Measurements from ENCODE around the gene GPRASP2.
"Not testable (repeated sequence)": the region's sequence is repeated elsewhere in the genome, so short reads cannot be mapped to it uniquely, and the experiment has no call there.

GPRASP2 gene
- total RNA-seq, result 1.4 to 8.5 (median 1.5) reads per million in 3 donors

GRCh38 chrX:102712216-102712966, at the start of gene GPRASP2:
TSS of gene GPRASP2 (plus strand) at chrX:102712448. CDS start at chrX:102714870, 2,422 bp downstream.
- no peaks in the 10 kb centered on the region for H3K36me3 ChIP-seq (ENCODE audit: control insufficient read depth, insufficient read depth, low read length)
- DNase-seq, result no peak
- no peaks in the 10 kb centered on the region for H3K9me3 ChIP-seq (ENCODE audit: control insufficient read depth, low read length)
- peak within 1 kb of the TSS; percentile 55 for H3K4me3 ChIP-seq (ENCODE audit: insufficient read depth, low read depth, low read length, poor library complexity, severe bottlenecking)
- no peak within 1 kb of the TSS for H3K27ac ChIP-seq (ENCODE audit: insufficient read depth, low read length, poor library complexity, severe bottlenecking)
- H3K4me1 ChIP-seq (ENCODE audit: control insufficient read depth, insufficient read depth, low read length, poor library complexity, severe bottlenecking), result peaks cover 5% of the 10 kb centered on the region
- H3K27me3 ChIP-seq (replicated peaks; ENCODE audit: control insufficient read depth, insufficient read depth, low read length, poor library complexity, severe bottlenecking), result peaks cover 3% of the 10 kb centered on the region

GRCh38 chrX:102663820-102664219, 48.4 kb upstream of the GPRASP2 start:
- not testable (repeated sequence) for DNase-seq; H3K27ac ChIP-seq (ENCODE audit: insufficient read depth, low read length, poor library complexity, severe bottlenecking); H3K4me3 ChIP-seq (ENCODE audit: insufficient read depth, low read depth, low read length, poor library complexity, severe bottlenecking); H3K4me1 ChIP-seq (ENCODE audit: control insufficient read depth, insufficient read depth, low read length, poor library complexity, severe bottlenecking); H3K36me3 ChIP-seq (ENCODE audit: control insufficient read depth, insufficient read depth, low read length); H3K9me3 ChIP-seq (ENCODE audit: control insufficient read depth, low read length); H3K27me3 ChIP-seq (replicated peaks; ENCODE audit: control insufficient read depth, insufficient read depth, low read length, poor library complexity, severe bottlenecking)

- not testable (repeated sequence) for H3K4me1 ChIP-seq (ENCODE audit: control insufficient read depth, insufficient read depth, low read length, poor library complexity, severe bottlenecking); H3K4me3 ChIP-seq (ENCODE audit: insufficient read depth, low read depth, low read length, poor library complexity, severe bottlenecking); H3K36me3 ChIP-seq (ENCODE audit: control insufficient read depth, insufficient read depth, low read length); DNase-seq; H3K27me3 ChIP-seq (replicated peaks; ENCODE audit: control insufficient read depth, insufficient read depth, low read length, poor library complexity, severe bottlenecking); H3K9me3 ChIP-seq (ENCODE audit: control insufficient read depth, low read length); H3K27ac ChIP-seq (ENCODE audit: insufficient read depth, low read length, poor library complexity, severe bottlenecking)
Measured at GRCh38 chrX:102667034-102667433, 45.2 kb upstream of the GPRASP2 start.

- Histone ChIP-seq H3K27me3 (replicated peaks; ENCODE audit: control insufficient read depth, insufficient read depth, low read length, poor library complexity, severe bottlenecking) (no peaks in the 10 kb centered on the region), H3K27ac (ENCODE audit: insufficient read depth, low read length, poor library complexity, severe bottlenecking) (no peak overlapping the region), H3K4me3 (ENCODE audit: insufficient read depth, low read depth, low read length, poor library complexity, severe bottlenecking) (no peak overlapping the region), H3K4me1 (ENCODE audit: control insufficient read depth, insufficient read depth, low read length, poor library complexity, severe bottlenecking) (no peaks in the 10 kb centered on the region), H3K9me3 (ENCODE audit: control insufficient read depth, low read length) (no peaks in the 10 kb centered on the region), H3K36me3 (ENCODE audit: control insufficient read depth, insufficient read depth, low read length) (no peaks in the 10 kb centered on the region)
- no peak for DNase-seq
Measured at GRCh38 chrX:102669526-102669925, 42.7 kb upstream of the GPRASP2 start.

- no peaks in the 10 kb centered on the region for H3K27me3 ChIP-seq (replicated peaks; ENCODE audit: control insufficient read depth, insufficient read depth, low read length, poor library complexity, severe bottlenecking)
- no peak for DNase-seq
- no peaks in the 10 kb centered on the region for H3K4me1 ChIP-seq (ENCODE audit: control insufficient read depth, insufficient read depth, low read length, poor library complexity, severe bottlenecking)
- H3K36me3 ChIP-seq (ENCODE audit: control insufficient read depth, insufficient read depth, low read length), result no peaks in the 10 kb centered on the region
- H3K4me3 ChIP-seq (ENCODE audit: insufficient read depth, low read depth, low read length, poor library complexity, severe bottlenecking), result no peak overlapping the region
- H3K9me3 ChIP-seq (ENCODE audit: control insufficient read depth, low read length), result no peaks in the 10 kb centered on the region
- no peak overlapping the region for H3K27ac ChIP-seq (ENCODE audit: insufficient read depth, low read length, poor library complexity, severe bottlenecking)
Measured at GRCh38 chrX:102672856-102673255, 39.4 kb upstream of the GPRASP2 start.

- H3K36me3 ChIP-seq (ENCODE audit: control insufficient read depth, insufficient read depth, low read length); H3K4me3 ChIP-seq (ENCODE audit: insufficient read depth, low read depth, low read length, poor library complexity, severe bottlenecking); H3K9me3 ChIP-seq (ENCODE audit: control insufficient read depth, low read length); H3K27me3 ChIP-seq (replicated peaks; ENCODE audit: control insufficient read depth, insufficient read depth, low read length, poor library complexity, severe bottlenecking); H3K4me1 ChIP-seq (ENCODE audit: control insufficient read depth, insufficient read depth, low read length, poor library complexity, severe bottlenecking); H3K27ac ChIP-seq (ENCODE audit: insufficient read depth, low read length, poor library complexity, severe bottlenecking); DNase-seq: not testable (repeated sequence)
Measured at GRCh38 chrX:102677479-102677878, 34.8 kb upstream of the GPRASP2 start.

GRCh38 chrX:102684772-102685520, 27.3 kb upstream of the GPRASP2 start:
- no peaks in the 10 kb centered on the region for H3K4me1 ChIP-seq (ENCODE audit: control insufficient read depth, insufficient read depth, low read length, poor library complexity, severe bottlenecking)
- H3K27me3 ChIP-seq (replicated peaks; ENCODE audit: control insufficient read depth, insufficient read depth, low read length, poor library complexity, severe bottlenecking), result no peaks in the 10 kb centered on the region
- H3K36me3 ChIP-seq (ENCODE audit: control insufficient read depth, insufficient read depth, low read length), result no peaks in the 10 kb centered on the region
- no peak overlapping the region for H3K27ac ChIP-seq (ENCODE audit: insufficient read depth, low read length, poor library complexity, severe bottlenecking)
- no peak for DNase-seq
- no peaks in the 10 kb centered on the region for H3K9me3 ChIP-seq (ENCODE audit: control insufficient read depth, low read length)
- no peak overlapping the region for H3K4me3 ChIP-seq (ENCODE audit: insufficient read depth, low read depth, low read length, poor library complexity, severe bottlenecking)

GRCh38 chrX:102694749-102695148, 17.5 kb upstream of the GPRASP2 start:
- Histone ChIP-seq H3K4me3 (ENCODE audit: insufficient read depth, low read depth, low read length, poor library complexity, severe bottlenecking) (no peak overlapping the region), H3K27ac (ENCODE audit: insufficient read depth, low read length, poor library complexity, severe bottlenecking) (no peak overlapping the region), H3K9me3 (ENCODE audit: control insufficient read depth, low read length) (no peaks in the 10 kb centered on the region), H3K4me1 (ENCODE audit: control insufficient read depth, insufficient read depth, low read length, poor library complexity, severe bottlenecking) (no peaks in the 10 kb centered on the region), H3K27me3 (replicated peaks; ENCODE audit: control insufficient read depth, insufficient read depth, low read length, poor library complexity, severe bottlenecking) (no peaks in the 10 kb centered on the region), H3K36me3 (ENCODE audit: control insufficient read depth, insufficient read depth, low read length) (no peaks in the 10 kb centered on the region)
- no peak for DNase-seq

GRCh38 chrX:102696306-102696705, 15.9 kb upstream of the GPRASP2 start:
- Histone ChIP-seq H3K36me3 (ENCODE audit: control insufficient read depth, insufficient read depth, low read length) (no peaks in the 10 kb centered on the region), H3K27me3 (replicated peaks; ENCODE audit: control insufficient read depth, insufficient read depth, low read length, poor library complexity, severe bottlenecking) (no peaks in the 10 kb centered on the region), H3K4me3 (ENCODE audit: insufficient read depth, low read depth, low read length, poor library complexity, severe bottlenecking) (no peak overlapping the region), H3K27ac (ENCODE audit: insufficient read depth, low read length, poor library complexity, severe bottlenecking) (no peak overlapping the region), H3K4me1 (ENCODE audit: control insufficient read depth, insufficient read depth, low read length, poor library complexity, severe bottlenecking) (no peaks in the 10 kb centered on the region), H3K9me3 (ENCODE audit: control insufficient read depth, low read length) (no peaks in the 10 kb centered on the region)
- DNase-seq, result no peak

GRCh38 chrX:102697494-102697893, 14.8 kb upstream of the GPRASP2 start:
- H3K27me3 ChIP-seq (replicated peaks; ENCODE audit: control insufficient read depth, insufficient read depth, low read length, poor library complexity, severe bottlenecking), result no peaks in the 10 kb centered on the region
- no peak overlapping the region for H3K27ac ChIP-seq (ENCODE audit: insufficient read depth, low read length, poor library complexity, severe bottlenecking)
- H3K9me3 ChIP-seq (ENCODE audit: control insufficient read depth, low read length), result no peaks in the 10 kb centered on the region
- no peaks in the 10 kb centered on the region for H3K36me3 ChIP-seq (ENCODE audit: control insufficient read depth, insufficient read depth, low read length)
- no peak overlapping the region for H3K4me3 ChIP-seq (ENCODE audit: insufficient read depth, low read depth, low read length, poor library complexity, severe bottlenecking)
- no peak for DNase-seq
- H3K4me1 ChIP-seq (ENCODE audit: control insufficient read depth, insufficient read depth, low read length, poor library complexity, severe bottlenecking), result no peaks in the 10 kb centered on the region
